NCI-H2196 (cell line): ENCODE data around the gene UTP15.

Experiments
- DNase-seq: peaks from one replicate; lab custom pipeline; 2025; ENCODE audit not compliant: unreplicated experiment; lab: John Stamatoyannopoulos, UW

The UTP15 gene

DNA sequence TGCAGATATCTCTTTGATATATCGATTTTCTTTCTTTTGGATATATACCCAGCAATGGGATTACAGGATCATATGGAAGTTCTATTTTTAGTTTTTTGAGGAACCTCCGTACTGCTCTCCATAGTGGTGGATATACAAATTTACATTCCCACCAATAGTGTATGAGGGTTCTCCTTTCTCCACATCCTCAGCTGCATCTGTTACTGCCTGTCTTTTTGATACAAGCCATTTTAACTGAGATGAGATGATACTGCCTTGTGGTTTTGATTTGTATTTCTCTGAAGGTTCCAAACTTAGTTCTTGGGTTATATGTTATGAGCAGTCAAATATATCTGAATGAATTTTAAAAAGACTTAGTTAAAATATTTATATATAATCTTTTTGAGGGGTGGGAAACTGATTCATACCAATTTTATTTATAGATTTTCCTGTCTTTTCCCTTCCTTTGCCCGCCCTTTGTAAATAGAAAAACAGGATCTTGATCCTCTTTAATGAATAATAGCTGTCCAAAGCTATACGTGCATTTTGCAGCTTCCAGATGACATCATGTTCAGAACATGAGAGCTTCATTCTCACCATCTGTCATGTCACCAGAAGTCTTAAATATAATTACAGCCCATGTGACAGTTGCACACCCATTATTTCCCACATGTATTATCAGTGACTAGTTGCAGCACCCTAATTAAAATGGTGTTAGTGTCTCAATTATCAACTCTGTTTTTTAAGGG is 54.2 kb downstream of the UTP15 start:
- DNase-seq: no peak

DNA sequence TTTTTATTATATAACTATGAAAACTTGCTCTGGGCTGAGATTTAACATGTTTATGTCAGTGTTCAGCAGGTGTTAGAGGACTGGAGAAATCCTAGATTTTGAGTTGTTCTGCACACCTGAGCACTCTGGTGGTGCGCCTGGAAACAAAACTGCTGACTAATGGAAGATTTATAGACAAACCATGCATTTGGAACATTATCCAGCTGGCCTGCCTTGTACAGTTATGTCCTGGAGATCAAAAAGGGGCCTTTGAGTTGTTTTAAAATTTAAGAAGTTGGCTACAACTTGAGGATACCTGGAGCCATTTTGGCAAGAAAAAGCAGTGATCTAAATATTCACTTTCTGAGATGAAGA is 54.8 kb downstream of the UTP15 start:
- DNase-seq: no peak

DNA sequence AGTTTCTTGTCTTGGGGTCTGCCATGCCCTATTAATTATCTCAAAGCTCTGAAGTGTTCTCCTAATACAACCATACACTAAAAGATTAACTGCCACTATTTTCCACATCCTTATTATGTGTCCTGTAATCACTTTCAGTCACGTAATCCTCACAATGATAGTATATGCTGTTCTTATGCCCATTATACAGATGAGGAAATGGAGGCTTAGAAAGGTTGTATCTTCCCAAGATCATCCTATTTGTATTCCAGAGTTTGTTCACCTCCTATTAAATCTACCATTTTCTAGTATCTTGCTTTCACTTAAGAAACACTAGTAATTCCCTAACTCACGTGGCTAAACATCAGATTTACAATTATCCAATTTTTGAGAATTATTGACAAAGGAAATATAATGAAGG is 57.5 kb downstream of the UTP15 start:
- DNase-seq: no peak

DNA sequence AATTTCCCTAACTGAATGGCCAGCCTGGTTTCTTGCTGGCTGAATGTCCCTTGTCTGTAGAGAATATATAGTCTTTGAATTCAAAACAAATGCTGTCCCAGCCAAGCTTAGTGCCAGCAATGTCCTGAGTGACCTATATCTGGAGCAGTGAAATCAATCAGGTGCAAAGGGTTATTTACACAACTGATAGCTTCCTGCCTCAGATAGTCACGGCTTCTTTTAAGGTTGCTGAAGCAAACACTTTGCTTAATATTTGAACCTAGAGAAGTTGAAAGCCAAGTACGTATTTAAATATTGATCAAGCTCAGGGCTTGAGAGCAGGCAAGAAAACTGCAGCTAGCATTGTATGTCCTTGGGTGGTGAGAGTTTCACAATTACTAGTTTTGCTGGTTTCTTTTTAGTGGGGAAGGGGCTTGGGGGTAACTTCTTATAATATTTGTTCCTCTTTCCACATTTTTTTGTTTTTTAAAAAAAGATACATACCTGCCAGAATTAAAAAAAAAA is 58.4 kb downstream of the UTP15 start:
- peak; percentile 6 for DNase-seq

DNA sequence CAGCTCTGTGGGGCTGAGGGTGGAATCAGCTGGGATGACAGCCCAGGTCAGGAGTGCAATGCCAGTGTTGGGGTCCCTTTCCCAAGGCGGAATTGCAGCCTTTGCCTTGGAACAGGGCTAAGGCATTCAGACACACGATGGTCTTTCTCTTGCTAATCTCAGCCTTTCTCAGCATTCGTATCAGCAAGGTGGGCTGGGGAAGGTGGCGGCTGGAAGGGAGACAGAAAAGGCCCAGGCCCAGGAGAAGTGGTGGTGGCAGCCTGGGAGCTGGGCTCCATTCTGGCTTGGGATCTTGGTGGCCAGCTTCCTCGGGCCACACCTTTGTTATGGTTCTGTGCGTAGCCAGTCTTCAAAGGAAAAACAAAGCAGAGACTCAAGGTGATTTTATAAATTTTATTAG is 59.3 kb downstream of the UTP15 start:
- no peak for DNase-seq

DNA sequence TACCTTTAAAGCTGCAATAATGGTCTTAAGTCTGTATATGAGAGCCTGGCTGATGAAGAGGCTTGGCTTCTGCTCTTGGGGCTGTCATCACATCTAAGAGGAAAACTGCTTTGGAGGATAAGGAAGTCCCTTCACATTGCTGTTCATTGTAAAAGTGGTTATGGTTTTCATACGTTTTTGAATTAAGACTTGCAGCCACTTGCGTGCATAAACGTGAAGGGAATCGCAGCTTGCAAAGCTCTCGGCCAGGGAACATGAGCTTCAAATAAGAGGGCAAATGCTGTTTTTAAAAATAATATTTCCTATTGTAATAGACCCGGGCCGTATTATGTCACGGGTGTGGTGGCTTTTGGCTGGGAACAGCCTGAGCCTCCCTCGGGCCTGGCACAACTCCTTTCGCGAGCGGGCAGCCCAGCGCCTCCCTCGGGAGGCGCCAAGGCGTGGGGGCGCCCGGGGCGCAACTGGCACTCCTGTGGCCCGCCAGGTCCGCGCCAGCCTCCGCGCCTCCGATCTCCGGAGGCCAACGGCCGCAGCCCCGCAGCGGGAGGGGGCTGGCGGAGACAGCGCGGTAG is 59.9 kb downstream of the UTP15 start:
- DNase-seq: no peak

DNA sequence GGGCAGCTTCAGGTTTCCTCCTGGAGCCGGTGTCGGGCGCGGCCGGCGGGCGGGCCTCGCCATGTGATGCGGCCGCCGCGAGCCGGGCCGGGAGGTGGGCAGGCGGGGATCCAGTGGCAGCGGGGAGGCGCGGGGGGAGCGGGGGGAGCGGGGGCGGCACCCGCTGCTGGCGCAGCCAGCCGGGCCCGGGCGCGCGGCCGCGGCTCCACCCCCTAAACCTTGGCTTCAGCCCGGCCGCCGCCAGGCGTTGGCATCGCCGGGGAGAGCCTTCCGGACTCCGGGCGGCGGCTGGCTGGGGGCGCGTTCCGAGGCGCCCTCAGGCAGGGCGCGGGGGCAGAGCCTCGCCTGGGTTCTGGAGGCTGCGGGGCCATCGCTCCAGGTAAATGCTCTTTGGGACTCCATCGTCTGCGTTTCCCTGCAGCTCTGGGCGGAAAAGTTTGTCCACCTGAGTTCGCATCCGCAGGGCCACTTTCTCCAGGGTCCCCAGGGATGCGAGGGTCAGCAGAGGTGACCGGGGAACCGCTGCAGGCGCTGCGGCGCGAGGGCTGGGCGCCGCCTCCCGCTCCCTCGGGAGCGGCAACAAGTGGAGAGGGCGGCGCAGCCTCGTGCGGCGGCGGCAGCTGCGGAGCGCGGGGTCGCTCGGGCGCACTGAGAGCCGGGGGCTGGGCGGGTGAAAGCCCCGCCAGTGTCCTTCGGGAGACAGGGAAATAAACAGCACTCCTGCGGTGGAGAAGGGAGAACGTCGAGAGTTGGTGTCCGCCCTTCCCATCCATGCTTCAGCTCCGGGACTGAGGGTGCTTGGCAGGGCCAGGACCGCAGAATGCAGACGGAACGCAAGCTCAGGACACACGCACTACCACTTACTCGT is 60.6 kb downstream of the UTP15 start, which contains the start of gene ARHGEF28:
TSS of gene ARHGEF28 (plus strand) at position 253 of the 868 bp plus-strand sequence. CDS start 58,656 bp downstream, outside the sequence.
- DNase-seq: peak; percentile 71

DNA sequence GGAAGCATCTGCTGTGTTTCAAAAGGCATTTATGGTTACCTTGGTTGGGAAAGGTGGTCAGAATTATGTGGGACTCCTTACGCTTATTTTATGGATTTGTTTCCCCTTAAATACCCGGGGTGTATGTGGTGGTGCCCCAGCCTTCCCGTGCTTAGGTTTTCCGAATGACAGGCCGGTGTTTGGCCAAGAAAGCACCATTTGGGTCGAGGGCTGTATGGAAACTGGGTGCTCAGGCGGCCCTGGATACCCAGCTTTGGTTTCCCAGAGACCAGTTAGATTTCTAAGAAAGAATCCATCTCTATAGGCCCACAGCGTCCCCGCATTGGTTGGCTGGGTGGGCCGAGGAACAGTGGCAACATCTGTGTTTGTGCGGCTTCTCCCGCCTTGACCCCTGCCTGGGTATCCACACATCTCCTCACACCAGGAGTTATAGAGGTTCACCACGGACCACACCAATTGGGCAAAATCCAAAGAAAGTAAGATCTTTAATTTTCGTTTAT is 61.3 kb downstream of the UTP15 start:
- DNase-seq: no peak

DNA sequence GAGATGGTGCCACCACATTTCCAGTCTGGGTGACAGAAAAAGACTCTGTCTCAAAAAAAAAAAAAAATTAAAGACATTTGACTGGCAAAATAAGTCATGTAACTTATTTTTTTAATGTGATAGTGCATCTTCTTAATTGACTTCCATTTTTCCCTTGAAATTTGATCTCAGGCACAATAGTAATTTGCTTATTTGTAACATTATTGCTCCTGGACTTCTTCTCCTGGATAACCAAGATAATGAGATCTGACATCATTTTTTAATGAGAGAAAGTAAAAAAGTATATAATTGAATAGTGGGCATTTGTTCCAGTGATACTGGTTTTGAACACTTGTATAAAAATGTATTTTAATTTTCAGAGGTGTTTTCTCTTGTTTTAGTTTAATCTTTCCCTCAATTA is 63.9 kb downstream of the UTP15 start:
- DNase-seq: no peak

DNA sequence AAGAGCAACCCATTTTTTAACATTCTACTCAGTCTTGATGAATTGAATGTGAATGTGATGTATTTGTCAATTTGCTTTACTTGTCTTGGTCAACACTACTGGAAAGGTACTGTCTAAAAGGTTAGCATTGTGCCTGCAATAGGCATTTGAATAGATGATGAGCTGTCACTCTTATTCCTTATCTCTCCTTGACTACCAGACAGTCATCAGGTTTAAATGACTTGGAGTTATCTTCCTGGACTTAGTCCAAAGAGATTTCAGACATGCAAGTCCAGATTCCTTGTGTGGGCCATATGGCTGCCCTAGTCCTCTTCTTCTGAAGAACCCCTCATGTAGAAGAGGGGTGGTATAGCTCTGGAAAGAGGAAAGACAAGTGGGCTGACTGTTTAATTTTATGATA is 65.2 kb downstream of the UTP15 start:
- no peak for DNase-seq

DNA sequence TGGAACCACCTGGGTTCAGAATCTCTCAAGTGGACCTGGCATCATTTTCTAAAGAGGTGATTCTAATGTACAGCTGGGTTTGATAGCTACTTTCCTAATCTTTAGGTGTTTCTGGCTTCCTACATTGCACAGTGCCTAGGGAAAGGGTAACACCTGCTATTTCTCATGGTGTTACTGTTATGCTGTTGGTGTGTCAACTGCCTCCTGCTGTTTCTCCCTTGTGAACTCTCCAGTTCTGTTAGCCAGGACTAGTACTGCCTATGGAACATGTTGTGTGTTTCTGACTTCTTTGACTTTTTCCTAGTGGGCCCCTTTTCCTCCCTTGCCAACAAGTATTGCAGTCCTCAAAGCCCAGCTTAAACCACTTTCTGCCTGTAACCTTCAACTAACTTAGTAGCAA is 66.0 kb downstream of the UTP15 start:
- no peak for DNase-seq
